Rectal smooth muscle tissue (tissue), 1 donor: Measurements from ENCODE around the gene FAM217A.
"Not testable (repeated sequence)": the region's sequence is repeated elsewhere in the genome, so short reads cannot be mapped to it uniquely, and the experiment has no call there.

Experiments
- H3K27ac ChIP-seq: one replicate; pipeline ENCODE4 v1.7.0; 2013; ENCODE audit warnings: low read depth, low read length, inconsistent platforms
- H3K27me3 ChIP-seq: one replicate; pipeline ENCODE4 v1.7.0; 2013; ENCODE audit warnings: low read length; ENCODE audit not compliant: control insufficient read depth, insufficient read depth
- H3K36me3 ChIP-seq: one replicate; pipeline ENCODE4 v1.7.0; 2013; ENCODE audit warnings: low read length; ENCODE audit not compliant: control insufficient read depth, insufficient read depth
- H3K4me1 ChIP-seq: one replicate; pipeline ENCODE4 v1.7.0; 2013; ENCODE audit warnings: low read length; ENCODE audit not compliant: control insufficient read depth, insufficient read depth
- H3K4me3 ChIP-seq: one replicate; pipeline ENCODE4 v1.7.0; 2013; ENCODE audit warnings: low read length
- H3K9ac ChIP-seq: one replicate; pipeline ENCODE4 v1.7.0; 2013; ENCODE audit warnings: low read length

The FAM217A gene, protein sequence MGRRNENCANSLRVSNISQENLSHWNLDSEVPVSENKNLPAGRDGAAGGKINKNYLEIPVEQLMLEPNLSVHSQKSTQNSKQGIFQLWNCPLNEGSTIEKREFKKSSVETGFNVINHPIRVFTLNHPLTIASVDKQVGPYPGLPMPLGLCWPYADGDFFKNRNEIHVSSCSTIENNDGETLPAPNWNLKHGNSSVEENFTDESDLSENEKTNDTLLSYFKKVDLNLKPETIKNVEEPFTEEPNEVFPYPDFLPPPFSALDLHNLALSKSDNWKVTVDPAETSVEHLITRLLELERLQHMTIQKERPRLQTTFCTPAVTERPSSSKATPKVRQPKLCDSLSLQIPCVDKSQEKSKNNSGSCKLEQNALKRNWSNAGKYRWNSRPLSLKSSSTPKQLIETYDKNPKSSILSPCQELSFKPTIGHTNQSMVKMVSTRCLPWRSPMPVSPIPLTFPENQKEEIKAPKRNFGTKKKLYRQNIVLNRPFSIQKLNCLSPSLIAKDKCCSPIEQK

DNA sequence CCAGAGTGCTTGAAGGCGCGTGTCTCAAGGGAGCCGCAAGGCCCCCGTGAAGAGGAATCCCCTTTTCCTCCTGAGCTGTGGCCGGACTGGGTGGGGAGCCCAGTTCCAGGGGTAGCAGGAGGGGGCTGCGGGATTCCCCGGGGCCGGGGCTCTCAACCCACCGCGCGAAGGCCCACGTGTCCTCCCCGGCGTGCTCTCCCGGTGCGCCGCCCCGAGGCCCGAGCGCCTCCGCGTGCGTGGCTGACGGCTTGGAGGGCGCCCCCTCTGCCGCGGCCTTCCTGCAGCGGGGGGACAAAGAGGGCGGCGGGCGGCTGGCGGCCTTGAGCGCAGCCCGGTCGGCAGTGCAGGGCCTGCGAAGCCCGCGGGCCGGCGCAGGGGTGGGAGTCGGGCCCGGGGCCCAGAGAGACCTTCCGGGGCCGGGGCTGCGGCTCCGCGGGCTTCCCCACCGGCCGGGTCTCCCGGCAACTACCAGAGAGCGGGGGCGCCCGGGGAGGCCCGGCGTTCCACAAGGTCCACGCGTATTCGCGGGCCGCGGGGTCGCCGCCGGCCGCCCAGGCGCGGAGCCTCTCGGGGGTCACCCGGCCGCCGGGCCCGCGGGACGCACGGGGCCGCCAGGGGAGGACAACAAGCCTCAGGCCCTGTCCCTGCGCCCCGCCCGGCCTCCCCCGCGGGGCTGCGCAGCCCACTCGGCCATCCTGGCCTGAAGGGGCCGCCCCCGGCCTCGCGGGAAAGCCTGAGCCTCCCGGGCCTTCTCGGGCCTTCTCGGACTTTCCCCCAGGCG is at the start of gene FAM217A:
TSS of gene FAM217A (minus strand) at position 447 of the 781 bp plus-strand sequence. CDS start 1,723 bp downstream, outside the sequence.
- Histone ChIP-seq H3K4me3 (no peak within 1 kb of the TSS), H3K4me1 (no peaks in the 10 kb centered on the region), H3K9ac (no peak within 1 kb of the TSS), H3K27me3 (no peaks in the 10 kb centered on the region), H3K36me3 (no peaks in the 10 kb centered on the region), H3K27ac (no peak within 1 kb of the TSS)

DNA sequence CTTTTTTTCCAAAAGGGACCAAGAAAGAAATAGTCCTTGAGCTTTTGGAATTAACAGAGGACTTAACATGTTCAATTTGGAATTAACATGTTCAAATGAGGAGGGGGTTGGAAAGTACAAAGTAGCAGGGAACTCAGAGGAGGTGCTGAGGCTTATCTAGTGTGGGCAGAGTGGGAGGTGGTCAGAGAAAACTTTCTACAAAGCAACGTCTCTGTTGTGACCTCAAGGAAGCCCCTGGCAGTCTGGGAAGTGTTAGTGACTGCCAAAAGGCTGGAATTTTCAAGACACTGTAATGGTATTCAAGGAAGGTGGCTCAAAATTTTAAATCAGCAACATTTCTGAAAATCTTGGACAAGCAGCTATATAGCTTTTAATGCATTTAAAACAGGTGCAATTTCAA is 49.1 kb upstream of the FAM217A start:
- H3K9ac ChIP-seq: no peak overlapping the region
- H3K27me3 ChIP-seq: no peaks in the 10 kb centered on the region
- no peak overlapping the region for H3K4me3 ChIP-seq
- no peak overlapping the region for H3K27ac ChIP-seq
- peaks cover 38% of the 10 kb centered on the region for H3K36me3 ChIP-seq
- no peaks in the 10 kb centered on the region for H3K4me1 ChIP-seq

GRCh38 chr6:4125933-4126864 is 47.3 kb upstream of the FAM217A start:
- no peak overlapping the region for H3K4me3 ChIP-seq
- H3K36me3 ChIP-seq: peaks cover 37% of the 10 kb centered on the region
- H3K27ac ChIP-seq: no peak overlapping the region
- H3K27me3 ChIP-seq: no peaks in the 10 kb centered on the region
- no peaks in the 10 kb centered on the region for H3K4me1 ChIP-seq
- H3K9ac ChIP-seq: no peak overlapping the region

DNA sequence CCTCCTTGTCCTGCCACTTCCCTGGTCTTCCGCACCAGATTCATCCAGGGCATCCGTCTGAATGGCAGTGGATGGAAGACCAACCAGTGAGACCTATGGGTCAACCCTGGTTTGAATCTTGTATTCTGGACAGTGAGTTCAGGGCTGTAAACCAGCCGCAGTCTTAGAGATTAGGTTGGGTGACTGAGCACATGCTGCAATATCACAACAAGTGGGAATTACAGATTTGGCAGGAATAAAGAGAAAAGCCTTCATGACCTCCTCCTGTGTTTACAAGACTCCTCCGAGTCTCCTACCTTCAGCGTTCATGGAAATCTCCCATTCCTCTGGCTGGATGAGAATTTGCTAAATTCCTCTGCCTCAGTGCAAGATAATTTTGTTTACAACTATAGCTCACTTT is 46.6 kb upstream of the FAM217A start:
- Histone ChIP-seq H3K27me3 (no peaks in the 10 kb centered on the region), H3K36me3 (peaks cover 38% of the 10 kb centered on the region), H3K4me1 (no peaks in the 10 kb centered on the region), H3K27ac (no peak overlapping the region), H3K9ac (no peak overlapping the region), H3K4me3 (no peak overlapping the region)

DNA sequence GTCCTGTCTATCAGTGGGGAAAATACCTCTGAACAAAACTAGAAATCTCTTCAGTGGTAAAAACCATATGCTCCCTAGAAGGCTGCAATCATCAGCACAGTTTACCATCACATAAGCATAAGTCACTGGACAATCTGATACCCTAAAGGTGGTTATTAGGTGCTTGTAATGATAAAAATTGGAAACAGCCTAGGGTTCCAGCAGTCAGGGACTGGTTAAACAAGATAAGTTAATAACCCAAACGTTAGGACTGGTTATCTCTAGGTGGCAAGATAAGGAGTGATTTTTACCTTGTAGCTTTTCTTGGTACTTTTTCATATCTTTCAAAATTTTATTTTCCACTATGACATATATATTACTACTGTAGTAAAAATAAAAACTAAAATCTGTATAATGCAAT is 45.4 kb upstream of the FAM217A start:
- peaks cover 34% of the 10 kb centered on the region for H3K36me3 ChIP-seq
- no peaks in the 10 kb centered on the region for H3K27me3 ChIP-seq
- H3K27ac ChIP-seq: no peak overlapping the region
- H3K4me3 ChIP-seq: no peak overlapping the region
- H3K9ac ChIP-seq: no peak overlapping the region
- H3K4me1 ChIP-seq: no peaks in the 10 kb centered on the region

DNA sequence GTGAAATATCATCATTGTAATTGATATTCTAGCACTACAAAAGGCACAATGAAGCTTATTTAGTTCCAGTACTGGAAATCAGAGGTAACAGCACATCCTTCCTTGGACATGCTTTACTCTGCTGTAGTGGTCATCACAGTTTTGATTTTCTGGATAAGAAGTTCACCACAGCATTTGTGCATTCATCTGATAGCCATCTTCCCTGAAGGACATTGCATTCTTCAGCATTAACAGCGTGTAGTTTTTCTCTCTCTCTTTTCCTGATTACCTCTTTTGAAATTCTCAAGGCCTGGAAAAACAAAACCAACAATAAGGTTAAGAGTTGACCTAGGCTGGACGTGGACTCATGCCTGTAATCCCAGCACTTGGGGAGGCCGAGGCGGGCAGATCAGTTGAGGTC is 36.8 kb upstream of the FAM217A start:
- no peak overlapping the region for H3K27ac ChIP-seq
- H3K4me1 ChIP-seq: no peaks in the 10 kb centered on the region
- H3K9ac ChIP-seq: no peak overlapping the region
- no peaks in the 10 kb centered on the region for H3K27me3 ChIP-seq
- peaks cover 25% of the 10 kb centered on the region for H3K36me3 ChIP-seq
- H3K4me3 ChIP-seq: no peak overlapping the region

DNA sequence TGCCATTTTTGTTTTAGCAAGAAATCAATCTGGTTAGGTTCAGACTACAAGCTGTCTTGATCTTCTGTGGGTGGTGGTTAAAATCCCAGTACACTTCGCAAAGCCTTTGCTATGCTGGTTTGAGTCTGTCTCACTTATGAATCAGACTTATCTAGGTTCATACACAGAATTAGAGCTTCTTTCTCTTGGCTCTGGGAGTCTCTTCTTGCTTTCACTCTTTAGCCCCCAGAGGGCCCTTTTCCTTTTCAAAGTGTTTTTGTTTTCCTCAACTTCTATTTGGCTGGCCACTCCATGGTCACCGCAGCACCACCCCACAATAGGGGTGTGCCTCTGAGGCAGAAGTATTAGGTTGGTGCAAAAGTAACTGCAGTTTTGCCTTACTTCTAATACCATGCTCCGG is 35.2 kb upstream of the FAM217A start:
- Histone ChIP-seq H3K27me3 (no peaks in the 10 kb centered on the region), H3K36me3 (peaks cover 20% of the 10 kb centered on the region), H3K4me1 (no peaks in the 10 kb centered on the region), H3K27ac (no peak overlapping the region), H3K4me3 (no peak overlapping the region), H3K9ac (no peak overlapping the region)

DNA sequence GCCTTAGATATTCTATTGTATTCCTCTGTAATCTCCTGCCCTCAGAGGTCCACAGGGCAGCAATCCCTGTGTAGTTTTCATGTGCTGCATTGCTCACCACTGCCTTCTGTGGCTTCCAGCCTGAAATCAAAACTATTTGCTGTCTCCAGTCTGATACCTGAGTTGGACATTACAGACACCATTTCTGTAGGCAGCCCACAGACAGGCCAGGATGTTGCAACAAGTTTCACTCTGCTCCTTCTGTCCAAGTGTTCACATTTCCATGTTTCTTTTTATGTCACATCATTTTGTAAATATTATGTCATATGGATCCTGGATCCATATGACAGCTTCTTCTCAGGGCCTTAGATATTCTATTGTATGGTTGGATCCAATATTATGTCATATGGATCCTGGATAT is 34.7 kb upstream of the FAM217A start:
- Histone ChIP-seq H3K4me1 (no peaks in the 10 kb centered on the region), H3K27ac (no peak overlapping the region), H3K27me3 (no peaks in the 10 kb centered on the region), H3K9ac (no peak overlapping the region), H3K36me3 (peaks cover 18% of the 10 kb centered on the region), H3K4me3 (no peak overlapping the region)

GRCh38 chr6:4112366-4112765 is 33.4 kb upstream of the FAM217A start:
- Histone ChIP-seq H3K4me1 (no peaks in the 10 kb centered on the region), H3K27me3 (no peaks in the 10 kb centered on the region), H3K4me3 (no peak overlapping the region), H3K9ac (no peak overlapping the region), H3K27ac (no peak overlapping the region), H3K36me3 (peaks cover 11% of the 10 kb centered on the region)

- not testable (repeated sequence) for H3K9ac ChIP-seq, H3K27me3 ChIP-seq, H3K4me3 ChIP-seq, H3K27ac ChIP-seq, H3K4me1 ChIP-seq, H3K36me3 ChIP-seq
Measured at GRCh38 chr6:4109363-4109815, 30.5 kb upstream of the FAM217A start.

- no peaks in the 10 kb centered on the region for H3K4me1 ChIP-seq
- no peak overlapping the region for H3K4me3 ChIP-seq
- no peak overlapping the region for H3K27ac ChIP-seq
- no peaks in the 10 kb centered on the region for H3K36me3 ChIP-seq
- no peak overlapping the region for H3K9ac ChIP-seq
- H3K27me3 ChIP-seq: no peaks in the 10 kb centered on the region
Measured at GRCh38 chr6:4108561-4109093, 29.7 kb upstream of the FAM217A start.
